CD4-positive, alpha-beta T cell treated with Interleukin-6 at 100 ng/mL for 8 hours (primary cell): ENCODE measurements around the gene BICC1.

Experiments used
- DNase-seq: peaks from one replicate; pipeline ENCODE4 v3.0.0-alpha.2; 2020; ENCODE audit warnings: mixed read lengths, low spot score

The BICC1 gene

GRCh38 chr10:58608351-58608750 is 95.7 kb downstream of the BICC1 start:
- no peak for DNase-seq

- DNase-seq = no peak
These were observed 96.3 kb downstream of the BICC1 start for GRCh38 chr10:58608826-58609531.

GRCh38 chr10:58609532-58610150 is 97.0 kb downstream of the BICC1 start:
- DNase-seq = no peak

GRCh38 chr10:58615237-58615935 is 102.7 kb downstream of the BICC1 start:
- no peak for DNase-seq

- DNase-seq = no peak
These were observed 105.5 kb downstream of the BICC1 start for GRCh38 chr10:58618158-58618676.

DNA sequence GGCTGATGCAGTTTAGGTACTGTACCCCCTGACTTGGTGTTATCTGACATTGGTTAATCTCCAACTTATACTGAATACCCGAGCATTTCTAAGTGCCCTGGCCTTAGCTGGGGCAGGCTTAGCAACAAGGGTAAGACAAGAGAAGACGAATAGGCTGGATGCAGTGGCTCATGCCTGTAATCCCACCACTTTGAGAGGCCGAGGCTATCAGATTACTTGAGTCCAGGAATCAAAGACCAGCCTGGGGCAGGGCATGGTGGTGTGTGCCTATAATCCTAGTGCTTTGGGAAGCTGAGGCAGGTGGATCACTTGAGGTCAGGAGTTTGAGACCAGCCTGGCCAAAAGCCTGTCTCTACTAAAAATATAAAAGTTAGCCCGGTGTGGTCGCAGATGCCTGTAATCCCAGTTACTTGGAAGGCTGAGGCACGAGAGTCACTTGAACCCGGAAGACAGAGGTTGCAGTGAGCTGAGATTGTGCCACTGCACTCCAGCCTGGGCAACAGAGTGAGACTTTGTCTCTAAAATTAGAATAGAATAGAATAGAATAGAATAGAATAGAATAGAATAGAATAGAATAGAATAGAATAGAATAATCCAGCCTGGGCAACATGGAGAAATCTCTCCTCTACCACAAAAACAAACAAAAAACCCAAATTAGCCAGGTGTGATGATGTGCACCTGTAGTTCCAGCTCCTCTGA is 108.9 kb downstream of the BICC1 start:
- no peak for DNase-seq

DNA sequence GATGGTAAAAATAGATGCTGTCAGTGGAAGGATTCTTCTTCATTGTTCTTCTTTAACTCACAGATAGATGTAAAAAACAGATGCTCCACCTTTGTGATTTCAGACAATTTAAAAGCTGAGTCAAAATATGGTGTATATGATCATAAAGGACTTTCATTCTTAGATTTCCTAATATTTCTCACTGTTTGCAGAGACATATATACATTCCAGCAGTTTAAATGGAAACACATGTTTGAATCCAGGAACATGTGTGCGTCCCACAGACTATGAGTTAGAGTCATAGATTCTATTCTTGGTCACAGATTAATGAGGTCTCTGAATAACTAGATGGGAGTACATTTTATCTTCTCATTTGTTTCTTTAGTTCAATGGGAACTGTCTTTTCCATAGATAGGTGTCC is 109.6 kb downstream of the BICC1 start:
- DNase-seq = no peak

GRCh38 chr10:58625070-58625469 is 112.4 kb downstream of the BICC1 start:
- no peak for DNase-seq

DNA sequence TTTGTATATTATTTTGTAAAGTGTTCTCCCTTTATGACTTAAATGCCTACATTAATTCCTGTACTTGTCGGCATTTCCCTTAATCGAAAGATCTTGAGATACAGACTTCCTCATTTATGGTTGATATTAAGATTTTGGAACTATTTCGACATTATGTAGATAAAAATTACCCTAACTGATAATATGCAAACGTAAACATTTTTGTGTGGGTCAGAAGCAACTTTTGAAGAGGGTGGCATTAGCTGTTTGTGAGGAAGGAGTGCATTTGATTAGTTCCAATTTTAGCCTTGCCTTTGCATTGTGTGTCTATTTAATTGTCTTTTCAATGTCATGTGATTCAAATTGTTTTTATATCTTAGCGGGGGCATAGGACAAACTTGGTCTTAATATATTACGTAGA is 114.7 kb downstream of the BICC1 start:
- DNase-seq = no peak

DNA sequence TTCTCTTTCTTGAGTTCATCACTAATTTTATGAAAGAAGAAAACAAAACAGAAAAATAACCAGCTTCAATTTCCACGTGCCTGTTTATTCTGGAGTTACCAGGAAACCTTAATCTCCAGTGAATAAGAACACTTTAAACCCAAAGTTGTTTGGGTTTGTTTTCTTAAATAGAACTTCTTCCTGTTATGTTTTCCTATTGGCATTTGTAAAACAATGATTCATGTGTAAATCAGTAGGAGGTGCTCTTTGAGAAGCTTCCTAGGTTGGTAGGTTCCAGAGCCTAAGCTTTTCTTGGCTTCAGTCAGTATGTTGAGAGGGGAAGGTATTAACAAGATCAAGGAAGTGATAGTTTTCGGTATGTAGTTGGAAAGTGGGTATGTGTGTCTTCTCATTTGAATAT is 119.0 kb downstream of the BICC1 start:
- no peak for DNase-seq

GRCh38 chr10:58632216-58632615 is 119.5 kb downstream of the BICC1 start:
- no peak for DNase-seq

DNA sequence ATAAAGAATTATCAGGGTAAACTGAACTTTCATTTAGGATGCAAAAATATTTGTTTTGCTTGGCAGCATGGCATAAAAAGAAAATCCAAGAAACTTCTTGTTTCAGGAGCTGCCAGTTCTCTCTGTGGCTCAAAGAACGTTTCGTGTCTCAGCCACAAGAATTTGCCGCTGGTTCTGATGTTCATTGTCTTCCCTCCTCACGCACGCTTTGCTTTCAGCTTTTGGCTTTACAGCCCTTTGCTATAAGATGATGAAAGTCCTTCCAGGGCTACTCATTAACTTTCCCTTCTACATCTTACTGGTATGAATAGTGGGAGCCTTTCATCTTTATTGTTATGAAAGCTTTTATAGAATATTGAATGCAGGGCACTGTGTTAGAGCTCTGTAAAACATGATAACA is 124.7 kb downstream of the BICC1 start:
- DNase-seq = no peak

- no peak for DNase-seq
These were observed 125.7 kb downstream of the BICC1 start for GRCh38 chr10:58638388-58638787.

DNA sequence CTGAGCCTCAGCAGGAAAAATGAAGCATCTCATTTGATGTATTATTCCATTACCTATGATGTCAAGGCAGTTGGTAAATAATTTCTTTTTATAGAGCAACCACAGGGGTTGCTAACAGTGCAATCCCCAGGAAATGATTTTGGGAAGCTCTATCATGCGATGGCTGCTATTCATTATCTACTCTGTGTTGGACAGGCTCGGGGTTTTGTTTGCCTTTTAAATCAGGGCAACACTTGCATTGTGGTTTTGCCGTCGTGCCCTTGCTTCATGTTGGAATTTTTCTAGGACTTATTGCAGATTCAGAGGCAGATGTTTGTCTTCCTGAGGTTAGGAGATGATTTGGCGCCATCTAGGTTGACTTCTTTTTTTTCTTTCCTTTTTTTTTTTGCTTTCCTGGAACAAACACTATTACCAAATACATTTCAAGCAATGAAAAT is 128.4 kb downstream of the BICC1 start:
- no peak for DNase-seq

DNA sequence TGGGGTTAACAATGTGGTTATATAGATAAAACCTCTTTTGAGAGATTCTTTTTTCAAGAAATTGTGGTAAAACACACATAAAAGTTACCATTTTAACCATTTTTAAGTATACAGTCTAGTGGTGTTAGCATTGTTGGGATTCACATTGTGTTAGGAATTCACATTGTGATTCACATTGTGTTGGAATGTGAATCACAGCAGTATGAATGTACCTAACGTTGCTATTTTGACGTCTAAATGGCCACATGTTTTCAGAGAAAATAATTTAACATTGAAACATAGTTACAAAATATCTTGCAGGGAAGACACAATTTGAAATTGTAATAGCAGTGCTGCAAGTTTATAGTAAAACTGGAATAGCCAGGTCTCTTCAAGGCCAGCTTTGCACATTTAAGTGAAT is 129.0 kb downstream of the BICC1 start:
- DNase-seq = no peak

DNA sequence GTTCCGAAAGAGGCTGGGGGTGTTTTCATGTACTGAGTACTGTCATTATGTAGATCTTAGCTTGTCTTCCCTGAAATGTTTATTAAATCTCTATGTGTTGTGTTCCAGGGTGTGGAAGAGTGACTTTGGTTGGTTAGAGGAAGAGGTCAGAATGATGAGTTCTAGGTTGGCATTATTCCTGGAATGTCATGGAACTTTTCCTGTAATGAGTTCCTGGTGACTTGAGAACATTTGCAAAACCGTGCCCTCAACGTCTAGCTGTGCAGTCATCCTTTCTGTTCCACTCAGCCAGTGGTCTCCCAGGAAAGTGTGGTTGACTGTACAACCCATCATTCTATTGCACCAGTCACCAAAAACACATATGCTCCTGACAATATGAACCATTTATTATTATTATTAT is 129.6 kb downstream of the BICC1 start:
- DNase-seq = no peak

DNA sequence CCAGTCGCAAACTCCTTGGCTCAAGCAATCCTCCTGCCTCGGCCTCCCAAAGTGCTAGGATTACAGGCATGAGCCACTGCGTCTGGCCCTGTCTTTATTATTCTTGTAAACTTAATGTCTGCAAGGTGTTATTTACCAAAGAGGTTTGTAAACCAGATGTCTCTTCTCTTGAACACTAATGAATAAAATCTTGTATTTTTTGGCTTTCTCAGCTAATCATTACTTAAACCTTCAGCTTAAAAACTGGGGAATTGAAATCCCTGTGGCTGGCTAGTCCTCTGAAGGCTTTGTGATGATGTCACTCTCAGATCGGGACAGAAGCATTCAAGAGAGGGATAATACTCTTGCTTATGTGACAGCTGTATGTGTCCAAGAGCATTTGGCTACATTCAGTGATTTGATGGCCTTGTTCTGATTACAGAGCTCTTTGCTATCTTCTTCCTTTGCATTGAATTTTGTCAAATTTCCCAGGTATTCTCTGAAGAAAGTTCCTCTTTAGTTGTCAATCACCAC is 130.3 kb downstream of the BICC1 start:
- DNase-seq = no peak

GRCh38 chr10:58644311-58644710 is 131.6 kb downstream of the BICC1 start:
- no peak for DNase-seq

GRCh38 chr10:58645416-58646146 is 132.9 kb downstream of the BICC1 start:
- no peak for DNase-seq

GRCh38 chr10:58647376-58648112 is 134.9 kb downstream of the BICC1 start:
- DNase-seq = no peak

- no peak for DNase-seq
These were observed 135.5 kb downstream of the BICC1 start for GRCh38 chr10:58648131-58648530.
